Retina (tissue), 1 donor: ENCODE measurements around the gene DPAGT1.
A peak's percentile ranks its signal among the peaks of the same experiment; 100 is the strongest.
"Not testable (repeated sequence)": the region's sequence is repeated elsewhere in the genome, so short reads cannot be mapped to it uniquely, and the experiment has no call there.

Source experiments
- DNase-seq: peaks from one replicate; pipeline ENCODE4 v3.0.0-alpha.2; 2016

The DPAGT1 gene

GRCh38 chr11:119115484-119116234 is 14.0 kb upstream of the DPAGT1 start:
- DNase-seq: no peak

GRCh38 chr11:119114351-119114750 is 12.7 kb upstream of the DPAGT1 start:
- no peak for DNase-seq

- no peak for DNase-seq
Measured at GRCh38 chr11:119113716-119114115, 12.1 kb upstream of the DPAGT1 start.

- no peak for DNase-seq
Measured at GRCh38 chr11:119112314-119113020, 10.8 kb upstream of the DPAGT1 start.

GRCh38 chr11:119111361-119111925 is 9.8 kb upstream of the DPAGT1 start:
- DNase-seq: no peak

- no peak for DNase-seq
Measured at GRCh38 chr11:119110439-119110838, 8.8 kb upstream of the DPAGT1 start.

- no peak for DNase-seq
Measured at GRCh38 chr11:119109843-119110242, 8.2 kb upstream of the DPAGT1 start.

- no peak for DNase-seq
Measured at GRCh38 chr11:119108857-119109221, 7.2 kb upstream of the DPAGT1 start.

- no peak for DNase-seq
Measured at GRCh38 chr11:119108146-119108856, 6.6 kb upstream of the DPAGT1 start.

GRCh38 chr11:119107538-119108145 is 6.0 kb upstream of the DPAGT1 start:
- peak; percentile 54 for DNase-seq

- DNase-seq: peak; percentile 88
Measured at GRCh38 chr11:119106564-119107537, 5.2 kb upstream of the DPAGT1 start, which contains the start of gene C2CD2L. TSS of gene C2CD2L (plus strand) at chr11:119107344. CDS start at chr11:119107742, 398 bp downstream.

GRCh38 chr11:119103793-119104192 is 2.1 kb upstream of the DPAGT1 start:
- DNase-seq: no peak

GRCh38 chr11:119103161-119103664 is 1.6 kb upstream of the DPAGT1 start:
- not testable (repeated sequence) for DNase-seq

GRCh38 chr11:119100994-119101758 is 477 bp downstream of the DPAGT1 start:
- no peak for DNase-seq

GRCh38 chr11:119100246-119100970 is 1.2 kb downstream of the DPAGT1 start:
- no peak for DNase-seq

- no peak for DNase-seq
Measured at GRCh38 chr11:119099711-119100110, 1.9 kb downstream of the DPAGT1 start.

- DNase-seq: peak; percentile 99
Measured at GRCh38 chr11:119095066-119095880, 6.4 kb downstream of the DPAGT1 start.

GRCh38 chr11:119094816-119095065 is 6.9 kb downstream of the DPAGT1 start:
- DNase-seq: no peak
